Panc1 (cell line): ENCODE measurements around the gene SVIL. TPM values are rescaled to one million over a fixed set of nuclear protein-coding genes. Genes with fewer than 3 reads are reported as not detected.

Source experiments
- ATAC-seq: fragments of 200-7000 bp; cut with Tn5 transposase; 2 replicates; pipeline ENCODE4 v1.9.1; 2020; ENCODE audit warnings: mild to moderate bottlenecking, moderate library complexity
- BruUV-seq: library from RNA; stranded (reverse); fragments of 400-500 nt; replicated peaks from 2 replicates; lab custom pipeline; 2021; lab: Mats Ljungman, UMichigan
- CTCF ChIA-PET: fragments of 300-600 bp; sonication (Branson Sonifier 250); formaldehyde crosslinking; loops from one replicate; lab custom pipeline; 2022; ENCODE audit warnings: antibody characterized with exemption; lab: Charles Lee
- POLR2A ChIA-PET: fragments of 300-600 bp; sonication (Branson Sonifier 250); formaldehyde crosslinking; loops from one replicate; lab custom pipeline; 2022; ENCODE audit warnings: antibody characterized with exemption; lab: Charles Lee
- DNase-seq: peaks from one replicate; pipeline ENCODE4 v3.0.0-alpha.2; 2010; ENCODE audit warnings: low read depth, low spot score
- H3K27ac ChIP-seq: 2 replicates; pipeline ENCODE4 v1.5.1; 2011; ENCODE audit warnings: mild to moderate bottlenecking, low read length, inconsistent platforms
- H3K27me3 ChIP-seq: fragments of 200-500 bp; sonication (Bioruptor generic); 2 replicates; pipeline ENCODE4 v1.6.0; 2014; ENCODE audit warnings: low read length, inconsistent platforms; ENCODE audit not compliant: control insufficient read depth, insufficient read depth
- H3K36me3 ChIP-seq: fragments of 200-500 bp; sonication (Bioruptor generic); 2 replicates; pipeline ENCODE4 v1.5.1; 2014; ENCODE audit warnings: inconsistent platforms, mild to moderate bottlenecking, low read length, moderate library complexity; ENCODE audit not compliant: control insufficient read depth, insufficient read depth
- H3K4me1 ChIP-seq: 2 replicates; pipeline ENCODE4 v1.5.1; 2011; ENCODE audit warnings: inconsistent platforms, mild to moderate bottlenecking, low read length, moderate library complexity; ENCODE audit not compliant: control insufficient read depth, insufficient read depth
- H3K4me3 ChIP-seq, 2 experiments: 2 replicates each; pipeline ENCODE4 v1.5.1; 2011 to 2012; ENCODE audit warnings: low read depth in 2 of 2, low read length in 2 of 2, mild to moderate bottlenecking in 2 of 2, inconsistent platforms in 1 of 2, moderate library complexity in 1 of 2
- H3K9me3 ChIP-seq: fragments of 200-500 bp; sonication (Bioruptor generic); 2 replicates; pipeline ENCODE4 v1.5.1; 2014; ENCODE audit warnings: low read depth, mild to moderate bottlenecking, inconsistent platforms, low read length, moderate library complexity; ENCODE audit not compliant: control insufficient read depth, insufficient read depth
- POLR2AphosphoS5 ChIP-seq: IDR thresholded peaks from 2 replicates; pipeline ENCODE4 v1.6.1; 2012; ENCODE audit warnings: mild to moderate bottlenecking, low read depth, low read length, moderate library complexity
- SIN3A ChIP-seq: IDR thresholded peaks from 2 replicates; pipeline ENCODE4 v1.6.1; 2012; ENCODE audit warnings: low read depth, mild to moderate bottlenecking, low read length, moderate library complexity, borderline replicate concordance; ENCODE audit not compliant: insufficient read depth
- TCF7L2 ChIP-seq: IDR thresholded peaks from 2 replicates; pipeline ENCODE4 v1.6.1; 2011; ENCODE audit warnings: mild to moderate bottlenecking, low read depth, low read length, inconsistent platforms
- in situ Hi-C: cut with HindIII; loops from 2 replicates; pipeline ENCODE4 v1.10.0; 2016; ENCODE audit warnings: low sequenced_read_pairs, low pct_unique_long_range_greater_than_20kb
- intact Hi-C: fragments of 100-400 bp; cut with micrococcal nuclease; formaldehyde crosslinking; loops from one replicate; pipeline ENCODE4 v1.10.0; 2022; ENCODE audit not compliant: unreplicated experiment
- total RNA-seq: library from RNA; stranded (reverse); gene quantifications from one replicate; pipeline ENCODE4 v1.2.1, GENCODE V29; 2021; ENCODE audit not compliant: unreplicated experiment
- TF ChIP-seq, protein P1 (sequence below), 2 experiments: IDR thresholded peaks; 2 replicates each; pipeline ENCODE4 v1.6.1; 2011 to 2012; ENCODE audit warnings: low read depth in 2 of 2, control low read depth in 1 of 2, low read length in 1 of 2, mild to moderate bottlenecking in 1 of 2, moderate library complexity in 1 of 2; ENCODE audit not compliant: insufficient read depth in 1 of 2
- TF ChIP-seq, protein P2 (sequence below): fragments of 450-650 bp; IDR thresholded peaks from 2 replicates; pipeline ENCODE4 v1.5.1; 2017; ENCODE audit warnings: mild to moderate bottlenecking

The SVIL gene
- total RNA-seq, 1 experiment from 2014 or later: 72.8 TPM

GRCh38 chr10:29600067-29600466 lies 34.7 kb downstream of the SVIL start:
- no peak overlapping the region for H3K27ac ChIP-seq
- POLR2A ChIA-PET: no interaction called here
- TF ChIP-seq, protein P1, sequence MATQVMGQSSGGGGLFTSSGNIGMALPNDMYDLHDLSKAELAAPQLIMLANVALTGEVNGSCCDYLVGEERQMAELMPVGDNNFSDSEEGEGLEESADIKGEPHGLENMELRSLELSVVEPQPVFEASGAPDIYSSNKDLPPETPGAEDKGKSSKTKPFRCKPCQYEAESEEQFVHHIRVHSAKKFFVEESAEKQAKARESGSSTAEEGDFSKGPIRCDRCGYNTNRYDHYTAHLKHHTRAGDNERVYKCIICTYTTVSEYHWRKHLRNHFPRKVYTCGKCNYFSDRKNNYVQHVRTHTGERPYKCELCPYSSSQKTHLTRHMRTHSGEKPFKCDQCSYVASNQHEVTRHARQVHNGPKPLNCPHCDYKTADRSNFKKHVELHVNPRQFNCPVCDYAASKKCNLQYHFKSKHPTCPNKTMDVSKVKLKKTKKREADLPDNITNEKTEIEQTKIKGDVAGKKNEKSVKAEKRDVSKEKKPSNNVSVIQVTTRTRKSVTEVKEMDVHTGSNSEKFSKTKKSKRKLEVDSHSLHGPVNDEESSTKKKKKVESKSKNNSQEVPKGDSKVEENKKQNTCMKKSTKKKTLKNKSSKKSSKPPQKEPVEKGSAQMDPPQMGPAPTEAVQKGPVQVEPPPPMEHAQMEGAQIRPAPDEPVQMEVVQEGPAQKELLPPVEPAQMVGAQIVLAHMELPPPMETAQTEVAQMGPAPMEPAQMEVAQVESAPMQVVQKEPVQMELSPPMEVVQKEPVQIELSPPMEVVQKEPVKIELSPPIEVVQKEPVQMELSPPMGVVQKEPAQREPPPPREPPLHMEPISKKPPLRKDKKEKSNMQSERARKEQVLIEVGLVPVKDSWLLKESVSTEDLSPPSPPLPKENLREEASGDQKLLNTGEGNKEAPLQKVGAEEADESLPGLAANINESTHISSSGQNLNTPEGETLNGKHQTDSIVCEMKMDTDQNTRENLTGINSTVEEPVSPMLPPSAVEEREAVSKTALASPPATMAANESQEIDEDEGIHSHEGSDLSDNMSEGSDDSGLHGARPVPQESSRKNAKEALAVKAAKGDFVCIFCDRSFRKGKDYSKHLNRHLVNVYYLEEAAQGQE (IDR thresholded peaks at IDR 0.05; ENCODE audit: insufficient read depth in 1 of 2, low read depth in 2 of 2, low read length in 1 of 2): no peak
- TF ChIP-seq SIN3A: no peak
- TF ChIP-seq TCF7L2: no peak
- TF ChIP-seq, protein P2, sequence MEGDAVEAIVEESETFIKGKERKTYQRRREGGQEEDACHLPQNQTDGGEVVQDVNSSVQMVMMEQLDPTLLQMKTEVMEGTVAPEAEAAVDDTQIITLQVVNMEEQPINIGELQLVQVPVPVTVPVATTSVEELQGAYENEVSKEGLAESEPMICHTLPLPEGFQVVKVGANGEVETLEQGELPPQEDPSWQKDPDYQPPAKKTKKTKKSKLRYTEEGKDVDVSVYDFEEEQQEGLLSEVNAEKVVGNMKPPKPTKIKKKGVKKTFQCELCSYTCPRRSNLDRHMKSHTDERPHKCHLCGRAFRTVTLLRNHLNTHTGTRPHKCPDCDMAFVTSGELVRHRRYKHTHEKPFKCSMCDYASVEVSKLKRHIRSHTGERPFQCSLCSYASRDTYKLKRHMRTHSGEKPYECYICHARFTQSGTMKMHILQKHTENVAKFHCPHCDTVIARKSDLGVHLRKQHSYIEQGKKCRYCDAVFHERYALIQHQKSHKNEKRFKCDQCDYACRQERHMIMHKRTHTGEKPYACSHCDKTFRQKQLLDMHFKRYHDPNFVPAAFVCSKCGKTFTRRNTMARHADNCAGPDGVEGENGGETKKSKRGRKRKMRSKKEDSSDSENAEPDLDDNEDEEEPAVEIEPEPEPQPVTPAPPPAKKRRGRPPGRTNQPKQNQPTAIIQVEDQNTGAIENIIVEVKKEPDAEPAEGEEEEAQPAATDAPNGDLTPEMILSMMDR: no peak
- no peak for TF ChIP-seq POLR2AphosphoS5

DNA sequence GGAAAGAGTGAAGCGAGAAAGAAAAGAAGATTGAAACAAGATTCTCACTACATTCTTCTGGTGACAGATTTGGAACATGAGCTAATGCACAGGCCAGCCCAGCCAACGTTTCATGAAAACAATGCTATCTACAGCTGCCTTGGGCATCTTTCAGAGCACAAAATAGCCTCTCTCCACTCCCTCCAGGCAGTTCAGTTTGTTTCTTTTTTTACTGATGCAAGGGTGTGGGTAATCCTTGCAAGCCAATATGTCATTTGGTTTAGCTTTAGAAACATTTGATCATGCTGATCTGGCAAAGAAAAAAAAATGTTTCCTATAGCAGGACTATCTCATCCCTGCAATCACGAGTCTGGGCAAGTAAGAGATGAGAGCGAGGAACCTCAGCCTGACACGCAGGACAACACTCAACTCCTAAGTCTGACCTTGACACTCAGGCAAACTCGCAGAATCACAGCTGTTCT lies 35.9 kb downstream of the SVIL start:
- no peak overlapping the region for H3K27ac ChIP-seq
- H3K27me3 ChIP-seq: no peaks in the 10 kb centered on the region
- ChIA-PET POLR2A (no interaction called here), CTCF (no interaction called here)
- BruUV-seq: no TSS peak
- peaks cover 2% of the 10 kb centered on the region; the same call in 1 of the 2 replicates for H3K4me1 ChIP-seq
- H3K36me3 ChIP-seq: no peaks in the 10 kb centered on the region
- DNase-seq (no peak), ATAC-seq (no peak)
- in situ Hi-C loops: no loop called here
- H3K9me3 ChIP-seq: no peaks in the 10 kb centered on the region
- intact Hi-C loops: no loop called here
- TF ChIP-seq POLR2AphosphoS5: no peak
- TF ChIP-seq, protein P2: no peak
- TF ChIP-seq, protein P1 (IDR thresholded peaks at IDR 0.05; ENCODE audit: insufficient read depth in 1 of 2, low read depth in 2 of 2, low read length in 1 of 2): no peak
- no peak for TF ChIP-seq SIN3A
- TF ChIP-seq TCF7L2: no peak
- no peak overlapping the region for H3K4me3 ChIP-seq

More at GRCh38 chr10:29600067-29600466, 34.7 kb downstream of the SVIL start:
- CTCF ChIA-PET: no interaction called here
- ATAC-seq: 0 out of 2 replicates have a peak, but pooled peaks have one; percentile 28
- intact Hi-C loops (no loop called here), in situ Hi-C loops (no loop called here)
- Histone ChIP-seq H3K36me3 (no peaks in the 10 kb centered on the region), H3K4me1 (peaks cover 11% of the 10 kb centered on the region; the same call in 1 of the 2 replicates), H3K9me3 (no peaks in the 10 kb centered on the region), H3K4me3 (no peak overlapping the region), H3K27me3 (no peaks in the 10 kb centered on the region)
- no TSS peak for BruUV-seq
- no peak for DNase-seq
